ENCODE results near the gene AKAP13. TPM values are rescaled to one million over a fixed set of nuclear protein-coding genes. Genes with fewer than 3 reads are reported as not detected.
A peak's percentile ranks its signal among the peaks of the same experiment; 100 is the strongest.

AKAP13 gene
- polyA plus RNA-seq, 1 donor from 2014 or later, result 10.0 TPM

GRCh38 chr15:85792102-85792731 is 411.8 kb downstream of the AKAP13 start:
- no peaks in the 10 kb centered on the region for H3K9me3 ChIP-seq (ENCODE audit: low read length)
- TF ChIP-seq EZH2 (IDR thresholded peaks at IDR 0.05; ENCODE audit: borderline replicate concordance, insufficient read depth, low read length, poor library complexity, severe bottlenecking) (no peak), MXI1 (conservative IDR thresholded peaks at IDR 0.05; ENCODE audit: poor library complexity, severe bottlenecking) (no peak), EP300 (conservative IDR thresholded peaks at IDR 0.05; ENCODE audit: poor library complexity, severe bottlenecking) (no peak), CTCF (IDR thresholded peaks at IDR 0.05; ENCODE audit: poor library complexity, severe bottlenecking) (no peak), POLR2AphosphoS5 (IDR thresholded peaks at IDR 0.05) (no peak), REST (IDR thresholded peaks at IDR 0.05; ENCODE audit: borderline replicate concordance) (no peak), RAD21 (conservative IDR thresholded peaks at IDR 0.05) (no peak), SMC3 (conservative IDR thresholded peaks at IDR 0.05; ENCODE audit: poor library complexity) (no peak)
- peak overlapping the region; percentile 94 for H3K4me2 ChIP-seq (ENCODE audit: low read length)
- H2AFZ ChIP-seq (ENCODE audit: low read depth, low read length), result no peak overlapping the region
- H3K4me3 ChIP-seq (ENCODE audit: low read length), result peak overlapping the region; percentile 97
- peaks cover 69% of the 10 kb centered on the region for H3K79me2 ChIP-seq (replicated peaks; ENCODE audit: insufficient read depth, low read length)
- H3F3A ChIP-seq (ENCODE audit: insufficient read depth, low read length, poor library complexity, severe bottlenecking), result no peaks in the 10 kb centered on the region
- H3K27me3 ChIP-seq (ENCODE audit: insufficient read depth, low read depth, low read length), result no peaks in the 10 kb centered on the region
- H4K20me1 ChIP-seq (ENCODE audit: insufficient read depth), result no peaks in the 10 kb centered on the region
- no peak overlapping the region for H3K9ac ChIP-seq (ENCODE audit: low read length)
- H3K36me3 ChIP-seq (ENCODE audit: insufficient read depth, low read length), result no peaks in the 10 kb centered on the region
- H3K27ac ChIP-seq (ENCODE audit: low read length), result no peak overlapping the region
- no peaks in the 10 kb centered on the region for H3K9me2 ChIP-seq (ENCODE audit: insufficient read depth, low read length)

- H3K9ac ChIP-seq (ENCODE audit: low read length), result peak overlapping the region; percentile 78
- no peaks in the 10 kb centered on the region for H4K20me1 ChIP-seq (ENCODE audit: insufficient read depth)
- peak overlapping the region; percentile 58 for H2AFZ ChIP-seq (ENCODE audit: low read depth, low read length)
- H3K4me2 ChIP-seq (ENCODE audit: low read length), result peak overlapping the region; percentile 94
- H3K4me3 ChIP-seq (ENCODE audit: low read length), result peak overlapping the region; percentile 97
- no peak for TF ChIP-seq REST (IDR thresholded peaks at IDR 0.05; ENCODE audit: borderline replicate concordance)
- no peak for TF ChIP-seq EZH2 (IDR thresholded peaks at IDR 0.05; ENCODE audit: borderline replicate concordance, insufficient read depth, low read length, poor library complexity, severe bottlenecking)
- TF ChIP-seq RAD21 (conservative IDR thresholded peaks at IDR 0.05), result no peak
- TF ChIP-seq MXI1 (conservative IDR thresholded peaks at IDR 0.05; ENCODE audit: poor library complexity, severe bottlenecking), result no peak
- TF ChIP-seq EP300 (conservative IDR thresholded peaks at IDR 0.05; ENCODE audit: poor library complexity, severe bottlenecking), result no peak
- H3K27me3 ChIP-seq (ENCODE audit: insufficient read depth, low read depth, low read length), result no peaks in the 10 kb centered on the region
- H3K79me2 ChIP-seq (replicated peaks; ENCODE audit: insufficient read depth, low read length), result peaks cover 61% of the 10 kb centered on the region
- H3K27ac ChIP-seq (ENCODE audit: low read length), result peak overlapping the region; percentile 66
- no peaks in the 10 kb centered on the region for H3K9me2 ChIP-seq (ENCODE audit: insufficient read depth, low read length)
- no peaks in the 10 kb centered on the region for H3K36me3 ChIP-seq (ENCODE audit: insufficient read depth, low read length)
- no peaks in the 10 kb centered on the region for H3F3A ChIP-seq (ENCODE audit: insufficient read depth, low read length, poor library complexity, severe bottlenecking)
- H3K9me3 ChIP-seq (ENCODE audit: low read length), result no peaks in the 10 kb centered on the region
Measured at GRCh38 chr15:85792912-85793590, 412.6 kb downstream of the AKAP13 start.

All from neural cell (in vitro differentiated cells).